Measurements from ENCODE around the gene DHX38.

DHX38 gene

DNA sequence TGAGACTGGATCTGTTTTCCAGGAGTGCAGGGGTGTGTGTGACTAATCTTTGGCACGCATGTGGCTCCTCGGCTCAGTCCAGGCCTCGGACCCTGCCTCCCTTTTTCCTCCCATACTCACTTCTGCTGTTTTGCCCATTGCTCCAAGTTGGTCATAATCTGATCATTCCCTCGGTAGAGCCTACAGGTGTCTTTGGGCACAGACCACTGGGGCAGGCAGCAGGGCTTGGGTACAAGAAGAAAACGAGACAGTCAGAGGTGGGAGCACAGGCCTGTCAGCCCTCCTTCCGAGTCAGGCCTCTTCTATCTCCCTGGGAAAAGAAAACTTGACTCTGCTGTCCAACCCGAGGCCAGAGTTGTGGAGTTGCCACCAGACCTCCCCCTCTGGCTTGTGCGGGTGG, 29.8 kb downstream of the DHX38 start:
- no peak for DNase-seq

DNA sequence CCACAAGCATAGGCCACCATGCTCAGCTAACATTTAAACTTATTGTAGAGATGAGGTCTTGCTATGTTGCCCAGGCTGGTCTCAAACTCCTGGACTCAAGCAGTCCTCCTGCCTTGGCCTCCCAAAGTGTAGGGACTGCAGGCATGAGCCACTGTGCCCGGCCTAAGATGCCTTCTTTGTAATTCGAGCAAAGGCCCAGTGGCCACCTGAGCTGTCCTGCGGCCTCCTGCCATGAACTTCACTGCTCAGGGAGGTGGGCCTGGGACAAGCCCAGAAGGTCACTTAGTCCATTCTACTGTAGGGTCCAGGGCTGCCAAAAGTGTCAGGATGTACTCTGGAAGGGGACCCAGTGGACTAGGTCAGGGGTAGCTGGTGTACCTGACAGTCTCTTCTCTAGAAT, 30.5 kb downstream of the DHX38 start:
- no peak for DNase-seq

DNA sequence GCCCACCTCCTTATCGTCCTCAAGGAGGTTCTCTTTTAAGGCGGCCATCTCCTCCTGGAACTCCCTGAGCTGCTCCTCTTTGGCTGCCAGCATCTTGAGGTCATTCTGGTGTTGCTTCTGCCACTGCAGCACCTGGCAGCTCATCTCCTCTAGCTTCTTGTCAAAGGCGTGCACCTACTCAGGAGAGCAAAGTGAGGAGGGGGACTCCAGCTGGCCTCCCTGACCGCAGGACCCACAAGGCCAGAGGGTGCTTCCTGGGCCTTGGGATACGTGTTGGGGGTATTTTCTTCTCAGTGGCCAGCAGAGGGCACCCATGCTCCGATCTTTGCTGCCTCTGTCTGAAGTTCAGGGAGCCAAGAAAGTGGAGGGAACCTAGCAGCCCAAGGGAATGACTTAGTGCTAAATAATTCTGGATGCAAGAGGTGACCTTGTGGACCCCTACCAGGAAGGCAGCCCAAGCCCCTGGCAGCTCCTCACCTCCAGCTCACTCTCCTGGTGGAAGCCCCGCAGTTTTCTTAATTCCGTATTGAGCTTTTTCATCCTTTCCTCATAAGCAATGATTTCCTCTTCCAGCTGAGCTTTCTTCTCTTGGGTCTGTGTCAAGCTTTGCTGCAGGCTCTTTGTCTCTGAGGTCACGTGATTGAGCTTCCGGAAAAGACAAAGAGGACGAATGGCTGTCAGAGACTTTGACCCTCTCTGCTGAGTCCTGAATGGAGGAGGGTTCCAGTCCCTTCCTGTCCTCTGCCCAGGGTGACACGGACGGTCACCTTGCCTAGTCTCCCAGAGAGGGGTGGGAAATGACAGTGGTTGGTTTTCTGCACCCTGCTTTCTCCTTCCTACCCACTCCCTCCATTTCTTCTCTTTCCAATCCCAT, 31.4 kb downstream of the DHX38 start:
- DNase-seq: peak; percentile 33 to 55

DNA sequence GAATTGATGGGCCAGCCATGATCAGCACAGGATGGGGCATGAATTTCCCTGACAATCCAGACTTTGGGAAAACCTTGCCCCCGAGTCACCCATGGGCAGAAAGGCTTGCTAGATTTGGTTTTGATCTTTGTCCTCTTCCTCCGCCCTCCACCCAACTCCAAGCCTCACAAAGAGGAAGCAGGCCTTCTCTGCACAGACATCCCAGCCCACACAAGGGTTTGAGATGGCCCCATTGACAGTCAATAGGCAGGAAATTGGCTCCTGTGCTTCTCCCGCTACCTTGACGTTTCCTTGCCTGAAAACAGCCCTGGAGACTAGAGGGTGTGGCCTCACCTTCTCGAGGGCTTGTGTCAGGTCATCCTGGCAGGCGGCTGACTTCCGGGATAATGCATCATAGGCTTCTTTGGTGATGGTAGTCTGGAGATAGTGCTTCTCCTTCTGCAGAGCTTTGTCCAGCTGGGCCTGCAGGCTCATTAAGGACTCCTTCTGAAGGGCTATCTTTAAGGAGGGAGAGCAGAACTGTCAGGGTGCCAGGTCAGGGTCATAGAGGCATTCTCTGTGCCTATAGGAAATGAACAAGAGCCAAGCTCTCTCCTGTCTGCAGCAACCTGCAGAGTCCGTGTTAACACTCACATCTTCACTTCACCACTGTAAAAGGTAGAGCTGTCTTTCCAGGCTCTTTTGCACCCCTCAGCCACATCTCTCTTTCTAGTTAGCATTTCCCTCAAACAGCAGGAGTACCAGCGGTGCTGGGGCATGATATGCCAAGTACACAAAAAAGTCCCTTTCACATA, 32.2 kb downstream of the DHX38 start:
- no peak for DNase-seq

DNA sequence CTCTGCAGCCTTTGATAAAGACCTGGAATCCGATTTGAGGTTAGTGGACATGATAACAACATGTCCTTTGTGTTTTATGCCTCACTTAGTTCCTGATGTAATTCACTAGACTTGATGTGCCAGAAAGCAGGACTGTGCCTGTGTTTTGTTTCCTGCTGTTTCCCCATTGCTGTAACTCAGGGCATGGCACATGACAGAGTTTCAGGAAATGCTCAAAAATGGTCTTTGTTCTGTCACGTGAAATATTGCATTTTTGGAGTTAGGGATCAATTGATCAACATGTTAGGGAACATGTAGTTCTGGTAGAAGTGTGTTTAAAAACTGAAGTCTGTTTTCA, 32.8 kb downstream of the DHX38 start:
- no peak for DNase-seq

DNA sequence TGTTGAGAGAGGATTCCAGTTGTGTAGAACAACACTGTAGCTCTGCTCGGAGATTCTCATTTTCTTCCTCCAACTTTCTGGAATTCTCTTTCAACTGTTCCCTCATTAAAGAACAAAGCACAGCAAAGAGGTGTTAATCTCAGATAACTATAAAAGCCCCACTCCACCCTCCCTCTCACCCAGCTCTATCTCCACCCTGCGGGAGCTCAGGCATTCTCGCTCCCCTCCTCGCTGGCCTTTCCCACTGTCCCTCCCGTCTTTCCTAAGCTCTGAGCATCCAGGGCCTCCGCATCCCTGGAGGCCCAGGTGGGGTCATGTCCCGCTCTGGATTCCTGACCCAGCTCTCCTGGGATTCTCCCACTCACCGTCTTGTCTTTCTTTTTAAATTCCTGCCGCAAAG, 35.1 kb downstream of the DHX38 start:
- DNase-seq: no peak

DNA sequence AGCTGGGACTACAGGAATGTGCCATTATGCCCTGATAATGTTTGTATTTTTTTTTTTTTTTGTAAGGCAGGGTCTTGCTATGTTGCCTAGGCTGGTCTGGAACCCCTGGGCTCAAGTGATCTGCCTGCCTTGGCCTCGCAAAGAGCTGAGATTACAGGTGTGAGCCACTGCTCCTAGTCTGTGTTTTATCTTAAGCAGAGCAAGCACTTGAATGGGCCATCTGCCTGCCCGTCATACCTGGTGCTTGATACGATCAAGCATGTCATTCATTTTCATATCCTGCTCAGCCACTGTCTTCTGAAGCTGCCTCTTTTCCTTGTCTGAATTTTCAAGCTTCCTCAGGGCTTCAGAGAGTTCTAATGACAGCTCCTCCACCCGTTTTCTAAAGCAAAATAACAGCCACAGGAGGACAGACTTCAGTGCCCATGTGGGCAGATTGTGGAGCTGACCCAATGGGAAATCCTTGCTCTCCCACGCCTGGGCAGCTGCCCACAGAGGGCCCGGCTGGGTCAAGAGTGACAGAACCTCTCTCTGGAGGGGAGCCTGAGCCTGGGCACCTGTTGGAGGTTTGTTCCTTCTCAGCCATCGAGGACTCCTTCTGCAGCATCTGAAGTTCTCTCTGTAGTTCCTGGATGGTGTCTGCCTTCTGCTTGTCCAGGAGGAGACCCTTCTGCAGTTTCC, 36.5 kb downstream of the DHX38 start:
- DNase-seq: no peak

DNA sequence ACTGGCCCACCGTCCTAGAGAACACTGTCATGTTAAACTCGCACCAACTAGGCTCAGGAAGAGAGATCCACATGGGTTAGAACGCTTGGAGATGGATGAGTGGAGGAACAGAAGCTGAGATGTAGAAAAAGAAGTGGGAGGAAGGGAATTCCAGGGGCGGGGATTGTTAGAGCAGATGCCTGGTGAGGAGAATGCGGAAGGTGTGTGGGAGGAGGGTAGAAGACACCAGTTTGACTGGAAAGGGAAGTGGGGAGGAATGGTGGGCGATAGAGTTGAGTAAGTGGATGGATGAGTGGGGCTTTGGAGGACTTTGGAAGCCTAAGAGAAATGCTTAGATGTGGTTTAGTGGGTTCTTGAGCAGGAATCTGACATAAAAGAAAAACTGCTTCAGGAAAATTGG, 37.4 kb downstream of the DHX38 start:
- DNase-seq: no peak

DNA sequence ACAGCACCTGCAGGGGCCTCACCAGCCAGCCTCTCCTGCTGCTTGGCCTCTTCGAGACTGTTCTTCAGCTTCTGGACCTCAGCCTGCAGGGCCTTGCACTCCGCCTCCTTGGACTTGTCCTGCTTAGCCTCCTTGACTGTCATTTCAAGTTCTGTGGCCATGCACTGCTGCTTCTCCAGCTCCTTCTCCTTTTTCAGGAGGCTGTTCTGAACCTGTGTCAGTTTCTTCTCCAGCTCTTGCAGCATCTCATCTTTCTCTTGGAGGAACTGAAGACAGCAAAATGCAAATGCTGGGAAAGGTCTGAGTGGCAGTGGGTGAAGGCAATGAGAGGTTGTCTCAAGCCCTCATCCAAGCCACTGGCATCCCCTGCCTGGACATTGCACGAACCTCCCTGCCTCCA, 39.1 kb downstream of the DHX38 start:
- no peak for DNase-seq

DNA sequence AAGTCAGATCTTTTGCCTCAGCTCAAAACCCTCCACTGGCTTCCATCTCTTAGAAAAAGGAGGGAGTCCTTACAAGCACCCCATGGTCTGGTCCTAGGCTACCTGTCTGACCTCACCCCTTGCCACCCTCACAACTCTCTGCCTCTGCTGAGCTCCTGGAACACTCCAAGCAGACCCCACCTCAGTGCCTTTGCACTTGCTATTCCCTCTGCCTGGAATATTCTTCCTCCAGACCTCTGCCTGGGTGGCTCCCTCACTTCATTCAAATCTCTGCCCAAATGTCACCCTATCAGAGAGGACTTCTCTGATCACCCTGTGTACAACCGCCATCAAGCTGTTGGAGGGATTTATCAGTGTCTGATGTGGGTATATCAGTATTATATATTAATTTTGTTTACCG, 40.9 kb downstream of the DHX38 start:
- no peak for DNase-seq

DNA sequence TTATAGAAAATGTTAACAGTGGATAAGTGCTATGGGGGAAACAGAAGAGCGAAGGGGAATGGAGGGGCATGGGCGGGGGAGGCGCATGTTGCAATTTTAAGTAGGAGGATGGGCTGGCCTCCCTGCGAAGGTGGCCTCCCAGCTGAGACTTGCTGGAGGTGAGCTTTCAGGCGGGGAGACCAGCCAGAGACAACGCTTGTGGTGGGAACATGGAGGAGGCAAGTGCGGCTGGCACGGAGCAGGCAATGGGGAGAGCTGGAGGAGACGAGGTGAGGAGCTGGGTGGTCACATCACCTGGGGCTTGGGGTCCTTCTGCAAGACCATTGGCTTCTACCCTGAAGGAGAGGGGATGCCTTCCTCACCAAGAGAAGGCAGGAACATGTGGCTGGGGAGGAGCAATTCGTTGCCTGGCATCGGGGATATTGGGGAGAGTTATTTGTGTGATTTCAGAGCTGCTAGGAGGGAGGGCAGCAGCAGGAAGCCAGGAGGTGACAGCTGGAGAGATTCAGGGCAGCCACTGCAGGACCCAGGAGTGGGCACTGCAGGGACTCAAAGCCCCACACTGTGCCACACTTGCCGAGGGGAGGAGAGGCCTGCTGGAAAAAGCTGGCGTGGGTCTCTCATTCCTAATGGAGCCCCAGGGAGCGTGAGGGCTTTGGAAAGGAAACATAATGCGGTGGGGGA, 43.9 kb downstream of the DHX38 start:
- DNase-seq: no peak

DNA sequence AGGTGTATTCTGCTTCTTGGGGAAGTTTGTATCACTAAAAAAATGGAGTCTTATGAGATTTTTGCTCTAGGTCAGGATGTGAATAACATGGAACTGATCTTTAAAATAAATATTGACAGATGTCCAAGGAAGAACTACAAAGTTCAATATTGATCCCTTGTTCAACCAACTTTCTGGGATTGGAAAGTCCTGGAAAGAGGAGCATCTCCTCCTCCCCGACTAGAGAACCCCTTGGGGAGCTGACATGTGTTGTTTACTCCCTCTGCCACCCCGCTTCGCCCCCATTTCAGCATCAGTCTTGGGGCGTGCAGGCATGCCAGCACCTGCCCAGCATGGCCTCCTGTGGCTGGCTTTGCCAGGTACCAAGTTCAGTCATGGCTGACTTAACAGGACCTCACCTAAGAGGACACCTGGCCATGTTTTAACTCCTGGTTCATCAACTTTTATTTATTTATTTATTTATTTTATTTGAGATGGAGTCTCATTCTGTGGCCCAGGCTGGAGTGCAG, 44.5 kb downstream of the DHX38 start:
- DNase-seq: no peak

DNA sequence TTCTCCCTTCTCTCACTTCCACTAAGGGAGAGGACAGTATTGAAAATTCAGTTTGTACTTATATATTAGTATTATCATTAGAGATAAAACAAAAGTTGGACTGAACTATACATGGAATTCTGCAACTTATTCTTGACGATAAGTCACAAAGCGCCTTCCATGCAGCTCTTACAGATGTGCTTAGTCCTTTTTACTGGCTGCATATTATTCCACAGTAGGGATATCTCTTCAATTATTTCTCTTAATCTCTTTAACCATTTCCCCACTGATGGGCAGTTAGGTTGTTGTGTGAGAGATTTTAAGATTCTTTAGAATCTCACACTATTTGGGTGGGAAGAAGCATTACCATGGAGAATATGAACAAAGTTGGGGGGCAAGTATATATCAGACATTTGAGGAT, 46.3 kb downstream of the DHX38 start:
- no peak for DNase-seq

DNA sequence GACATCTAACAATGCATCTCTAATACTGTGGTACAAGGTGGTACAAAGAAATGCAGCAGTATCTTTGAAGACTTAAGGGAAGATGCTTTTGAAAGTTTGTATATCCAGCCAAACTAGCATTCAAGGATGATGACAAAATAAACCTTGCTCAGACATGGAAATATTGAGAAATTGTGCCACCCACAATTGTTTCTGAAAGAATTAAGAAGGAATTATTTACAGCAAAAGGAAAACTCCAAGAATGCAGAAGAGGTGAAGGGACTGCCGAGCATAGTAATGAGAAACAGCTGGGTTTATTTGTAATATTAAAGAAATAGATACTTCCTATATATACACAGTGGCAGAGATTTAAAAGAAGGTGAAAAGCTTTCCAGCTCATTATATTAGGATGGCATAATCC, 48.8 kb downstream of the DHX38 start:
- DNase-seq: no peak

DNA sequence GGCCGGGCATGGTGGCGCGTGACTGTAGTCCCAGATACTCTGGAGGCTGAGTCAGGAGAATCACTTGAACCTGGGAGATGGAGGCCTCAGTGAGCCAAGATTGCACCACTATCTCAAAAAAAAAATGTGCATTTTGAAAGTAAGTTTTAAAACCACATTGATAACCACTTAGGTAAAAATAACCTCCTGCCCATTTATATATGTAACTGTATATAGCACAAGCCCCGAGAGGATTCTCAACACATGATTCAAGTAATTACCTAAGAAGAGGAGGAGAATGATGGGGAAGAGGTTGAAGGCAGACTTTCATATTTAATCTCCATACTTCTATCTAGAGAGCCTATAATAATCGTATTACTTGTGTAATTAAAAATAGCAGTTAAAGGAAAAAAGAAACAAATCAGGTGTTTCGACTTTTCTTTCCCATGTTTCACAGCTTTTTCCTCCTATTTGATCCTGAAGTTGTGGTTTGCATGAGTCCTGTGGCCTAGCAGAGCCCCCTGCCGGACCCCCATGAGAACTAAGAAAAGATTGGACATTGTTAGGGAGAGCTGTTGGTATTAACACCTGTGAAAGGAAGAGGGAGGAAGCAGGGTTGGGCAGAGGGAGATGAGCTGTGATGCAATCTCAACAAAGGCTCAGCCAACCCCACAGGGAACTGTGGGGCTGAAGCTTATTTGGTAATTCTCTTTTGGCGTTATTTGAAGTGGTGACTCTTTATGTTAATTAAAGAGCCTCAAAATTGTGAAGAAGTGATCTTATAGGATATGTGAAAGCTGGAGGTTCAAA, 56.2 kb downstream of the DHX38 start:
- no peak for DNase-seq

DNA sequence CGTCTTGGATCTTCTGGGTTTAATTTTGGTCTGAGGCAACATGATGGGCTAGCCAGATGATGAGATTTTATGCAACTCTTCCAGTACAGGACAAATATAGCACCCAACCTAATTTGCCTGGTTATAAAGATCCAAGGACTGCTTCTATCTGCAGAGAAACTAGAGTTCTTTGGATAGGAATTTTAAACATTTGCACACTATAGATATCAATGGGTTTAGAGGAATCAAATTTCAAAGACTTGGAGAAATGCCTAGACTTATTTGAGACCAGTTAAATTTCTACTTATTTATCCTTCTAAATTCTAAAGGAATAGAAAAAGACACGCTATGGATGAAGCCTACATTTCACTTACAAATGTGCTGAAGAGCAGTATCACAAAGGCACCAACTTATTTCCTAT, 65.7 kb downstream of the DHX38 start:
- DNase-seq: no peak

DNA sequence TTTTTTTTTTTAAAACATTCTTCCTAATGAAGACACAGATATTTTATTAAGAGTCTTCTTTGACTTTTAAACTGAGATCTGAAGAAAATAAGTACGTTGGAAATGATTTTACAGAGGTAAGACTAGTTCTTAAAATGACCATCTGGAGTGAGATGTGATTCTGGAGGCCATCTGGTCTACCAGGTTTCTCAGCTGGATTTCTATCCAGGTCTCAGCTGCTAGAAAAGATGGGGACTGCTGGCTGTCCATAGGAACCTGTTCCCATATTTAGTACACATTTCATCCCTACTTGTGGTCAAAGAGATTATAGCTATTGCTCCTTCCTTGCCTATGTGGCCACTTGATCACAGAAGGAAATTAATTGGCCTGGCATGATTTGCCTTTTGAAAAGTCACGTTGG, 66.2 kb downstream of the DHX38 start:
- no peak for DNase-seq

DNA sequence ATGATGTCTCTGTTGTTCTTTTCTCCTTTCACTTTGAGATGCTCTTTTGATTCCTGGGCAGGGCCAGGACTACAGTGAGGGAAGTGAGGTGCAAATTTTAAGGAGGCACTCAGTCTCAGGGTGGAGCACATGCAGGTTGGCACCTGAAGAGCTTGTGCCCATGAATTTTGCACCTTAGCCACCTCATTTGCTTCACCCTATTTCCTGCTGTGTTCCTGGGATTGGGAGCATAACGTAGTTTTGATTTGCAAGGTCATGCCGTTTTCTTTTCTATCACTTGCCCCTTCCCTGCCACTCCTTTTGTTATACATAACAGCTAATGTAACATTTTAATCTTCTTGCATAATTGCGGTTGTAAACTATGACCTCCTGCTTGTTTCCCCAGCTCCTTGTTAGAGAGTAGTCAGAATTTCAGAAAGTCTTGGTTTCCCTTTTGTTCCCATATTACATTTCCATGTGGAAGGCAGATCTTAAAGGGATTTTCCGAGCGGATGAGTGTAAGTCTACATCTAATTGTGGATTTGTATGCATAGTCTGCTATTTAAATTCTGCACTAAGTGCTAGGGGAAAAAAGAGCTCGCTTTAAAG, 68.6 kb downstream of the DHX38 start:
- no peak for DNase-seq

All from stimulated activated CD4-positive, alpha-beta T cell treated with anti-CD3 and anti-CD28 coated beads, Interleukin-4, amount 100 ng/mL, for 4 hours (primary cell).